SK-N-SH treated with all-trans-retinoic acid at 6 μM for 48 hours (cell line): ENCODE results near the gene MRPL33.

Source experiments
- ATAC-seq: fragments of 200-7000 bp; cut with Tn5 transposase; 3 replicates; pipeline ENCODE4 v1.9.1; 2020; ENCODE audit warnings: mild to moderate bottlenecking, moderate library complexity
- BACH2 ChIP-seq: fragments of 250-450 bp; sonication (Bioruptor Pico); IDR thresholded peaks from 2 replicates; pipeline ENCODE4 v1.9.0; 2021; ENCODE audit warnings: mild to moderate bottlenecking, borderline replicate concordance
- CREB5 ChIP-seq: fragments of 250-450 bp; sonication (Bioruptor Pico); IDR thresholded peaks from 2 replicates; pipeline ENCODE4 v1.5.1; 2020; ENCODE audit warnings: low read depth, mild to moderate bottlenecking, moderate library complexity
- CSDC2 ChIP-seq: fragments of 250-450 bp; sonication (Bioruptor Pico); IDR thresholded peaks from 2 replicates; pipeline ENCODE4 v1.5.0; 2020; ENCODE audit warnings: mild to moderate bottlenecking, moderate library complexity
- ESRRG ChIP-seq: fragments of 250-450 bp; sonication (Bioruptor Pico); IDR thresholded peaks from 2 replicates; pipeline ENCODE4 v1.6.1; 2021; ENCODE audit warnings: mild to moderate bottlenecking
- GLIS3 ChIP-seq: fragments of 250-450 bp; sonication (Bioruptor Pico); IDR thresholded peaks from 2 replicates; pipeline ENCODE4 v1.5.0; 2020; ENCODE audit warnings: mild to moderate bottlenecking, moderate library complexity
- ISL1 ChIP-seq: fragments of 250-450 bp; sonication (Bioruptor Pico); IDR thresholded peaks from 2 replicates; pipeline ENCODE4 v2.1.2; 2022; ENCODE audit warnings: mild to moderate bottlenecking, moderate library complexity
- OSR1 ChIP-seq: fragments of 250-450 bp; sonication (Bioruptor Pico); IDR thresholded peaks from 2 replicates; pipeline ENCODE4 v1.8.0; 2022; ENCODE audit warnings: moderate library complexity, mild to moderate bottlenecking, inconsistent platforms
- PATZ1 ChIP-seq: fragments of 250-450 bp; sonication (Bioruptor Pico); IDR thresholded peaks from 2 replicates; pipeline ENCODE4 v1.8.0; 2020; ENCODE audit warnings: mild to moderate bottlenecking, moderate library complexity, borderline replicate concordance
- PPARA ChIP-seq: fragments of 250-450 bp; sonication (Bioruptor Pico); IDR thresholded peaks from 2 replicates; pipeline ENCODE4 v1.5.0; 2020; ENCODE audit warnings: mild to moderate bottlenecking, borderline replicate concordance
- RARB ChIP-seq: fragments of 250-450 bp; sonication (Bioruptor Pico); IDR thresholded peaks from 2 replicates; pipeline ENCODE4 v1.8.0; 2021; ENCODE audit warnings: mild to moderate bottlenecking, moderate library complexity
- SNAI2 ChIP-seq: fragments of 250-450 bp; sonication (Bioruptor Pico); IDR thresholded peaks from 2 replicates; pipeline ENCODE4 v1.5.0; 2020; ENCODE audit warnings: mild to moderate bottlenecking, moderate library complexity
- TCF4 ChIP-seq: fragments of 250-450 bp; sonication (Bioruptor Pico); IDR thresholded peaks from 2 replicates; pipeline ENCODE4 v1.8.0; 2021; ENCODE audit warnings: mild to moderate bottlenecking, moderate library complexity, borderline replicate concordance
- TOX ChIP-seq: fragments of 250-450 bp; sonication (Bioruptor Pico); IDR thresholded peaks from 2 replicates; pipeline ENCODE4 v1.8.0; 2021; ENCODE audit warnings: mild to moderate bottlenecking, moderate library complexity, borderline replicate concordance
- ZC3H10 ChIP-seq: fragments of 250-450 bp; sonication (Bioruptor Pico); IDR thresholded peaks from 2 replicates; pipeline ENCODE4 v1.5.1; 2021; ENCODE audit warnings: mild to moderate bottlenecking, moderate library complexity
- ZFP3 ChIP-seq: fragments of 250-450 bp; sonication (Bioruptor Pico); IDR thresholded peaks from 2 replicates; pipeline ENCODE4 v1.5.0; 2020; ENCODE audit warnings: mild to moderate bottlenecking, moderate library complexity
- ZFP30 ChIP-seq: fragments of 450-650 bp; formaldehyde crosslinking; IDR thresholded peaks from 2 replicates; pipeline ENCODE4 v1.5.0; 2022; ENCODE audit warnings: mild to moderate bottlenecking, moderate library complexity
- ZNF565 ChIP-seq: fragments of 450-650 bp; formaldehyde crosslinking; conservative IDR thresholded peaks from 2 replicates; pipeline ENCODE4 v1.5.0; 2020; ENCODE audit warnings: low read depth, mild to moderate bottlenecking, moderate library complexity
- ZNF8 ChIP-seq: fragments of 450-650 bp; formaldehyde crosslinking; IDR thresholded peaks from 2 replicates; pipeline ENCODE4 v1.5.0; 2020; ENCODE audit warnings: mild to moderate bottlenecking, moderate library complexity
- TF ChIP-seq, protein P1 (sequence below): fragments of 250-450 bp; sonication (Bioruptor Pico); IDR thresholded peaks from 2 replicates; pipeline ENCODE4 v1.5.1; 2021; ENCODE audit warnings: mild to moderate bottlenecking, moderate library complexity
- TF ChIP-seq, protein P2 (sequence below): fragments of 250-450 bp; sonication (Bioruptor Pico); IDR thresholded peaks from 2 replicates; pipeline ENCODE4 v1.8.0; 2021; ENCODE audit warnings: low read depth, mild to moderate bottlenecking, moderate library complexity, borderline replicate concordance
- TF ChIP-seq, protein P3 (sequence below): fragments of 250-450 bp; sonication (Bioruptor Pico); IDR thresholded peaks from 2 replicates; pipeline ENCODE4 v1.5.0; 2020; ENCODE audit warnings: mild to moderate bottlenecking, moderate library complexity

MRPL33 gene

DNA sequence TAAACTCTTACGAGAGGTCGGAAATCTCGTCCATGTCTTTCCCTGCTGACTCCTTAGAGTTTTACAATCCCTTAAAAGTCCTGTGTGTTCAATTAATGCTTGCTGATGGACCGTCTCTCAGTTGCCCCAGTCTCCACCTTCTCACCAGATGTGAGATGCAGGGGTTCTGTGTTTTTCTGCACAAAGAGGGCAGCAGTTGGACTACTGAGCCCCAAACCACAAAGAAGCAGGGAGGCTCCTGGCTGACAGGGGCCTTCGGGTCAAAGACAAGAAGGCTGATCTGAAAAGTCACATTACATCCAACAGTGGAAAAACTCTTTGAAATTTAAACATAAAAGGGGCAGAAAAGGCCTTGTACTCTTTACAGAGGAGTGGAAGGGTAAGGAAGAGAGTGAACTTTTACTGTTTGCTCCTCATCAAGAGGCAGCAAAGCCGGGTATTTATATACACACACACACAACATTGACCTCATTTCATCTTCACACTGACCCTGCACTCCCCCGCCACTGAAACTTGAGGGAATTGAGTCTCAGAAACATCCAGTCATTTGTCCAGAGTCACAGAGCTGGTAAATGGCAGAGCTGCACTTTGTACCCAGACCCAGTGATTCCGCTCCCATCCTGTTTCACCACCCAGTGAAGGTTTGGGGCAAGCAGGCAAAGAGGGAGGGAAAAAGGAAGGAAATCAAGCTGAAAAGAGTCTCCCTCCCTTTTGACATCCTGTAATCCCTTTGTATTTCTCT lies 23.7 kb downstream of the MRPL33 start:
- TF ChIP-seq RARB (CRISPR knock-in tag) = no peak
- TF ChIP-seq ESRRG = no peak
- TF ChIP-seq ZFP3 (CRISPR knock-in tag) = no peak
- TF ChIP-seq, all 23 proteins: peak for 0
- ATAC-seq = no peak

GRCh38 chr2:27795868-27796277 lies 24.4 kb downstream of the MRPL33 start:
- TF ChIP-seq PPARA (CRISPR knock-in tag) = no peak
- peak; percentile 66; the same call in 1 of the 2 replicates for TF ChIP-seq ISL1 (CRISPR knock-in tag)
- TF ChIP-seq CSDC2 = 0 out of 2 replicates have a peak, but pooled peaks have one; percentile 11
- no peak for TF ChIP-seq TCF4 (CRISPR knock-in tag)
- ATAC-seq = no peak

GRCh38 chr2:27796791-27797765 lies 25.6 kb downstream of the MRPL33 start:
- ATAC-seq = no peak
- 0 out of 2 replicates have a peak, but pooled peaks have one; percentile 8 for TF ChIP-seq CSDC2
- no peak for TF ChIP-seq ESRRG
- no peak for TF ChIP-seq CREB5 (CRISPR knock-in tag)
- no peak for TF ChIP-seq ZNF8 (CRISPR knock-in tag)
- no peak for TF ChIP-seq PATZ1
- TF ChIP-seq BACH2 (CRISPR knock-in tag) = no peak

DNA sequence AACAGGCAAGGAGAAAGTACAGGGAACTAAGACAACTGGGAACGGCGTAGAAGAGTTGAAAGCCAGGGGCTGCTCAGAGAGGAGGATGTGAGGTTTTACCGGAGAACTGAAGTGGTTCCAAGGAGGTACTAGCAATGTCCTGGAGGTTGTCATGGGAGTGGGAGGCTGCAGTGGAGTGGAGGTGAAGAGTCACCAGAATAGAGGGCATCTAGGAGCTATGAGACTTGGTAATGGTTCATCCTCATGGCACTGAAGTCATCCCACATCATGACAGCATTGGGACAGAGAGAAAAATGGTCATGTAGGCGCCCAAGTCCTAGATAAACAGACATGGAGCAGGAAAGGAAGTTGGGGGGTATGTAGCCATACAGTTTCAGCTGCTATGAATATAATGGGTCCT lies 26.3 kb downstream of the MRPL33 start:
- TF ChIP-seq RARB (CRISPR knock-in tag) (no peak), ESRRG (no peak), GLIS3 (CRISPR knock-in tag) (no peak)
- TF ChIP-seq, all 23 proteins: peak for 0
- no peak for ATAC-seq

DNA sequence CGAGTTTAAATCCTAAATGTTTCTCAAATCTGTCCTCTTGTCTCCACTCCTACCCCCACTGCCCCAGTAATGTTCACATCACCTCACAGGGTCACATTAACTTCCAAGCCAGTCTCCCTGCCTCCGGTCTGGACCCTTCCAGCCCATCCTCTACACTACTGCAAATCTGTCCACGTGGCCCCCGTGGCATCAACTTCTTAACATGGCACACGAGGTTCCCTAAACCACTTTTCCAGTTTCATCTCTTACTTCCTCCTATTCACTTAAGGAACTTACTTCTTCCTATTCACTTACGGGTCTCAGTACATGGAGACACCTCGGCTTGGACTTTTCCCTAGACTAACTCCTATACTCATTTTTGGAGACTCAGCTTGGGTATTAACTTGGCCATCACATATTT lies 27.0 kb downstream of the MRPL33 start:
- no peak for TF ChIP-seq ZFP30 (CRISPR knock-in tag)
- TF ChIP-seq ZC3H10 (CRISPR knock-in tag) = no peak
- no peak for TF ChIP-seq SNAI2 (CRISPR knock-in tag)
- no peak for TF ChIP-seq BACH2 (CRISPR knock-in tag)
- no peak for TF ChIP-seq ISL1 (CRISPR knock-in tag)
- TF ChIP-seq ZFP3 (CRISPR knock-in tag) = no peak
- TF ChIP-seq TOX (CRISPR knock-in tag) = no peak
- TF ChIP-seq PPARA (CRISPR knock-in tag) = no peak
- TF ChIP-seq RARB (CRISPR knock-in tag) = no peak
- no peak for TF ChIP-seq ZNF565 (CRISPR knock-in tag)
- TF ChIP-seq, protein P1, sequence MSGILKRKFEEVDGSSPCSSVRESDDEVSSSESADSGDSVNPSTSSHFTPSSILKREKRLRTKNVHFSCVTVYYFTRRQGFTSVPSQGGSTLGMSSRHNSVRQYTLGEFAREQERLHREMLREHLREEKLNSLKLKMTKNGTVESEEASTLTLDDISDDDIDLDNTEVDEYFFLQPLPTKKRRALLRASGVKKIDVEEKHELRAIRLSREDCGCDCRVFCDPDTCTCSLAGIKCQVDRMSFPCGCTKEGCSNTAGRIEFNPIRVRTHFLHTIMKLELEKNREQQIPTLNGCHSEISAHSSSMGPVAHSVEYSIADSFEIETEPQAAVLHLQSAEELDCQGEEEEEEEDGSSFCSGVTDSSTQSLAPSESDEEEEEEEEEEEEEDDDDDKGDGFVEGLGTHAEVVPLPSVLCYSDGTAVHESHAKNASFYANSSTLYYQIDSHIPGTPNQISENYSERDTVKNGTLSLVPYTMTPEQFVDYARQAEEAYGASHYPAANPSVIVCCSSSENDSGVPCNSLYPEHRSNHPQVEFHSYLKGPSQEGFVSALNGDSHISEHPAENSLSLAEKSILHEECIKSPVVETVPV (CRISPR knock-in tag) = no peak
- no peak for TF ChIP-seq CSDC2
- TF ChIP-seq, protein P2, sequence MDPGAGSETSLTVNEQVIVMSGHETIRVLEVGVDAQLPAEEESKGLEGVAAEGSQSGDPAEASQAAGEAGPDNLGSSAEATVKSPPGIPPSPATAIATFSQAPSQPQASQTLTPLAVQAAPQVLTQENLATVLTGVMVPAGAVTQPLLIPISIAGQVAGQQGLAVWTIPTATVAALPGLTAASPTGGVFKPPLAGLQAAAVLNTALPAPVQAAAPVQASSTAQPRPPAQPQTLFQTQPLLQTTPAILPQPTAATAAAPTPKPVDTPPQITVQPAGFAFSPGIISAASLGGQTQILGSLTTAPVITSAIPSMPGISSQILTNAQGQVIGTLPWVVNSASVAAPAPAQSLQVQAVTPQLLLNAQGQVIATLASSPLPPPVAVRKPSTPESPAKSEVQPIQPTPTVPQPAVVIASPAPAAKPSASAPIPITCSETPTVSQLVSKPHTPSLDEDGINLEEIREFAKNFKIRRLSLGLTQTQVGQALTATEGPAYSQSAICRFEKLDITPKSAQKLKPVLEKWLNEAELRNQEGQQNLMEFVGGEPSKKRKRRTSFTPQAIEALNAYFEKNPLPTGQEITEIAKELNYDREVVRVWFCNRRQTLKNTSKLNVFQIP (CRISPR knock-in tag) = no peak
- TF ChIP-seq OSR1 (CRISPR knock-in tag) = no peak
- no peak for TF ChIP-seq TCF4 (CRISPR knock-in tag)
- TF ChIP-seq, protein P3, sequence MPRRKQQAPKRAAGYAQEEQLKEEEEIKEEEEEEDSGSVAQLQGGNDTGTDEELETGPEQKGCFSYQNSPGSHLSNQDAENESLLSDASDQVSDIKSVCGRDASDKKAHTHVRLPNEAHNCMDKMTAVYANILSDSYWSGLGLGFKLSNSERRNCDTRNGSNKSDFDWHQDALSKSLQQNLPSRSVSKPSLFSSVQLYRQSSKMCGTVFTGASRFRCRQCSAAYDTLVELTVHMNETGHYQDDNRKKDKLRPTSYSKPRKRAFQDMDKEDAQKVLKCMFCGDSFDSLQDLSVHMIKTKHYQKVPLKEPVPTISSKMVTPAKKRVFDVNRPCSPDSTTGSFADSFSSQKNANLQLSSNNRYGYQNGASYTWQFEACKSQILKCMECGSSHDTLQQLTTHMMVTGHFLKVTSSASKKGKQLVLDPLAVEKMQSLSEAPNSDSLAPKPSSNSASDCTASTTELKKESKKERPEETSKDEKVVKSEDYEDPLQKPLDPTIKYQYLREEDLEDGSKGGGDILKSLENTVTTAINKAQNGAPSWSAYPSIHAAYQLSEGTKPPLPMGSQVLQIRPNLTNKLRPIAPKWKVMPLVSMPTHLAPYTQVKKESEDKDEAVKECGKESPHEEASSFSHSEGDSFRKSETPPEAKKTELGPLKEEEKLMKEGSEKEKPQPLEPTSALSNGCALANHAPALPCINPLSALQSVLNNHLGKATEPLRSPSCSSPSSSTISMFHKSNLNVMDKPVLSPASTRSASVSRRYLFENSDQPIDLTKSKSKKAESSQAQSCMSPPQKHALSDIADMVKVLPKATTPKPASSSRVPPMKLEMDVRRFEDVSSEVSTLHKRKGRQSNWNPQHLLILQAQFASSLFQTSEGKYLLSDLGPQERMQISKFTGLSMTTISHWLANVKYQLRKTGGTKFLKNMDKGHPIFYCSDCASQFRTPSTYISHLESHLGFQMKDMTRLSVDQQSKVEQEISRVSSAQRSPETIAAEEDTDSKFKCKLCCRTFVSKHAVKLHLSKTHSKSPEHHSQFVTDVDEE (CRISPR knock-in tag) = no peak
- no peak for TF ChIP-seq ZNF8 (CRISPR knock-in tag)
- no peak for TF ChIP-seq PATZ1
- TF ChIP-seq GLIS3 (CRISPR knock-in tag) = no peak
- no peak for ATAC-seq
